CD14-positive monocyte (primary cell): ENCODE data around the gene OTOR. TPM values are rescaled to one million over a fixed set of nuclear protein-coding genes. Genes with fewer than 3 reads are reported as not detected.

Experiments used
- DNase-seq, 3 donors: peaks; one replicate each; pipeline ENCODE4 v3.0.0-alpha.2; 2011 to 2022
- H2AFZ ChIP-seq: 2 replicates; pipeline ENCODE4 v1.6.0; 2012; ENCODE audit warnings: mild to moderate bottlenecking, low read depth, low read length, inconsistent platforms; ENCODE audit not compliant: insufficient read depth, poor library complexity, severe bottlenecking
- H3K27ac ChIP-seq, 2 donors: 1 replicate in 1 of 2; 2 replicates in 1 of 2; pipeline ENCODE4 v1.5.1; 2012 to 2013; ENCODE audit warnings: low read length in 2 of 2, control low read depth in 1 of 2, inconsistent platforms in 1 of 2, low read depth in 1 of 2, mild to moderate bottlenecking in 1 of 2
- H3K27me3 ChIP-seq, 2 donors: one replicate each; pipeline versions ENCODE4 v1.6.0 to v1.6.1; 2011 to 2013; ENCODE audit warnings: low read length in 2 of 2; ENCODE audit not compliant: control insufficient read depth in 2 of 2, insufficient read depth in 2 of 2
- H3K36me3 ChIP-seq, 2 donors: replicated peaks in 1 of 2; 1 replicate in 1 of 2; 2 replicates in 1 of 2; pipeline versions ENCODE4 v1.5.1 to v1.6.1; 2012 to 2013; ENCODE audit warnings: low read length in 2 of 2, control low read depth in 1 of 2, inconsistent platforms in 1 of 2, mild to moderate bottlenecking in 1 of 2; ENCODE audit not compliant: insufficient read depth in 2 of 2, control insufficient read depth in 1 of 2
- H3K4me1 ChIP-seq, 2 donors: 1 replicate in 1 of 2; 2 replicates in 1 of 2; pipeline versions ENCODE4 v1.5.1 to v1.6.1; 2012 to 2013; ENCODE audit warnings: low read length in 2 of 2, control low read depth in 1 of 2, inconsistent platforms in 1 of 2, mild to moderate bottlenecking in 1 of 2, moderate library complexity in 1 of 2; ENCODE audit not compliant: insufficient read depth in 2 of 2, control insufficient read depth in 1 of 2
- H3K4me2 ChIP-seq: replicated peaks from 2 replicates; pipeline ENCODE3; 2012; ENCODE audit warnings: low read length, moderate library complexity, mild to moderate bottlenecking; ENCODE audit not compliant: poor library complexity, severe bottlenecking; ENCODE audit errors: extremely low read depth
- H3K4me3 ChIP-seq, 3 experiments: fragments of 200-600 bp in 1 of 3; sonication (generic) in 1 of 3; replicated peaks in 1 of 3; 1 replicate in 2 of 3; 2 replicates in 1 of 3; pipeline ENCODE4 v1.5.1; 2011 to 2013; ENCODE audit warnings: low read length in 3 of 3, mild to moderate bottlenecking in 3 of 3, control low read depth in 2 of 3, low read depth in 2 of 3, inconsistent platforms in 1 of 3, moderate library complexity in 1 of 3
- H3K79me2 ChIP-seq: 2 replicates; pipeline ENCODE4 v1.6.0; 2012; ENCODE audit warnings: mild to moderate bottlenecking, control low read depth, inconsistent platforms, low read length, moderate library complexity; ENCODE audit not compliant: insufficient read depth
- H3K9ac ChIP-seq: 2 replicates; pipeline ENCODE4 v1.6.0; 2017; ENCODE audit warnings: low read length, mild to moderate bottlenecking; ENCODE audit not compliant: insufficient read depth, poor library complexity, severe bottlenecking
- H3K9me3 ChIP-seq, 2 donors: replicated peaks in 1 of 2; 1 replicate in 1 of 2; 2 replicates in 1 of 2; pipeline versions ENCODE4 v1.5.1 to v1.6.1; 2012 to 2013; ENCODE audit warnings: low read length in 2 of 2, control low read depth in 1 of 2; ENCODE audit not compliant: control insufficient read depth in 1 of 2, insufficient read depth in 1 of 2
- H4K20me1 ChIP-seq: 2 replicates; pipeline ENCODE4 v1.6.0; 2012; ENCODE audit warnings: mild to moderate bottlenecking, low read length, control low read depth, moderate library complexity; ENCODE audit not compliant: insufficient read depth
- H3K27ac Mint-ChIP-seq, 7 donors: one replicate each; pipeline ENCODE4 v1.8.0; 2020; ENCODE audit warnings: mild to moderate bottlenecking in 7 of 7, mixed read lengths in 7 of 7, moderate library complexity in 6 of 7, inconsistent platforms in 2 of 7
- H3K27me3 Mint-ChIP-seq, 3 donors: one replicate each; pipeline ENCODE4 v1.8.0; 2021 to 2022; ENCODE audit warnings: low read depth in 3 of 3, mild to moderate bottlenecking in 3 of 3, mixed read lengths in 3 of 3, moderate library complexity in 3 of 3, inconsistent platforms in 1 of 3
- H3K36me3 Mint-ChIP-seq, 2 donors: one replicate each; pipeline ENCODE4 v1.8.0; 2020; ENCODE audit warnings: mixed read lengths in 2 of 2, inconsistent platforms in 1 of 2, mild to moderate bottlenecking in 1 of 2
- H3K4me1 Mint-ChIP-seq: one replicate; pipeline ENCODE4 v1.8.0; 2020; ENCODE audit warnings: mild to moderate bottlenecking, mixed read lengths
- H3K4me3 Mint-ChIP-seq, 2 donors: one replicate each; pipeline ENCODE4 v1.8.0; 2020; ENCODE audit warnings: mild to moderate bottlenecking in 2 of 2, mixed read lengths in 2 of 2, moderate library complexity in 1 of 2
- H3K9me3 Mint-ChIP-seq, 7 donors: one replicate each; pipeline ENCODE4 v1.8.0; 2020 to 2022; ENCODE audit warnings: mixed read lengths in 7 of 7, mild to moderate bottlenecking in 6 of 7, moderate library complexity in 6 of 7, inconsistent platforms in 2 of 7
- WGBS: methylation state at CpG from one replicate; pipeline ENCODE4 v1.1.5; 2013; ENCODE audit warnings: missing lambda C conversion rate; ENCODE audit not compliant: insufficient coverage; 5-methylcytosine and 5-hydroxymethylcytosine counted together
- intact Hi-C, 2 donors: fragments of 100-400 bp; cut with micrococcal nuclease; formaldehyde crosslinking; loops; one replicate each; pipeline versions ENCODE4 v1.15.0 to v1.15.1; 2023
- polyA plus RNA-seq, 3 donors: library from polyadenylated mRNA; depleted of rRNA in 1 of 3; unstranded in 2 of 3; stranded (reverse) in 1 of 3; fragments of 300-500 nt in 2 of 3; fragments of >200 nt in 1 of 3; fragmentation: Illumina TruSeq in 2 of 3; gene quantifications; 1 replicate in 2 of 3; 2 replicates in 1 of 3; pipeline ENCODE4 v1.2.3, GENCODE V29; 2012 to 2021
- TF ChIP-seq, protein P1 (sequence below): fragments of 200-600 bp; IDR thresholded peaks from one replicate; pipeline ENCODE4 v1.8.0; 2022; ENCODE audit warnings: antibody characterized with exemption, mild to moderate bottlenecking

Gene OTOR
- polyA plus RNA-seq, 3 donors = not detected

GRCh38 chr20:16778159-16778558 is 30.0 kb downstream of the OTOR start:
- no peaks in the 10 kb centered on the region for H3K79me2 ChIP-seq
- no peaks in the 10 kb centered on the region for H3K27me3 ChIP-seq
- no peaks in the 10 kb centered on the region for H3K4me1 ChIP-seq
- intact Hi-C loops = no loop called here
- TF ChIP-seq, protein P1, sequence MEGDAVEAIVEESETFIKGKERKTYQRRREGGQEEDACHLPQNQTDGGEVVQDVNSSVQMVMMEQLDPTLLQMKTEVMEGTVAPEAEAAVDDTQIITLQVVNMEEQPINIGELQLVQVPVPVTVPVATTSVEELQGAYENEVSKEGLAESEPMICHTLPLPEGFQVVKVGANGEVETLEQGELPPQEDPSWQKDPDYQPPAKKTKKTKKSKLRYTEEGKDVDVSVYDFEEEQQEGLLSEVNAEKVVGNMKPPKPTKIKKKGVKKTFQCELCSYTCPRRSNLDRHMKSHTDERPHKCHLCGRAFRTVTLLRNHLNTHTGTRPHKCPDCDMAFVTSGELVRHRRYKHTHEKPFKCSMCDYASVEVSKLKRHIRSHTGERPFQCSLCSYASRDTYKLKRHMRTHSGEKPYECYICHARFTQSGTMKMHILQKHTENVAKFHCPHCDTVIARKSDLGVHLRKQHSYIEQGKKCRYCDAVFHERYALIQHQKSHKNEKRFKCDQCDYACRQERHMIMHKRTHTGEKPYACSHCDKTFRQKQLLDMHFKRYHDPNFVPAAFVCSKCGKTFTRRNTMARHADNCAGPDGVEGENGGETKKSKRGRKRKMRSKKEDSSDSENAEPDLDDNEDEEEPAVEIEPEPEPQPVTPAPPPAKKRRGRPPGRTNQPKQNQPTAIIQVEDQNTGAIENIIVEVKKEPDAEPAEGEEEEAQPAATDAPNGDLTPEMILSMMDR = no peak
- no peak overlapping the region for H3K27ac ChIP-seq
- no peak overlapping the region for H3K4me2 ChIP-seq
- Mint-ChIP-seq H3K27me3 (peaks cover 0 to 4% (median 2%) of the 10 kb centered on the region in 3 donors), H3K36me3 (no peaks in the 10 kb centered on the region), H3K4me1 (no peaks in the 10 kb centered on the region), H3K27ac (no peak overlapping the region), H3K9me3 (peaks cover 2 to 10% (median 9%) of the 10 kb centered on the region in 7 donors), H3K4me3 (no peak overlapping the region)
- no peak for DNase-seq
- H2AFZ ChIP-seq = no peak overlapping the region
- WGBS = no CpG with 5 or more reads among the region's 1 CpG
- no peak overlapping the region for H3K9ac ChIP-seq
- no peak overlapping the region for H3K4me3 ChIP-seq
- no peaks in the 10 kb centered on the region for H3K9me3 ChIP-seq
- H4K20me1 ChIP-seq = no peaks in the 10 kb centered on the region
- no peaks in the 10 kb centered on the region for H3K36me3 ChIP-seq

DNA sequence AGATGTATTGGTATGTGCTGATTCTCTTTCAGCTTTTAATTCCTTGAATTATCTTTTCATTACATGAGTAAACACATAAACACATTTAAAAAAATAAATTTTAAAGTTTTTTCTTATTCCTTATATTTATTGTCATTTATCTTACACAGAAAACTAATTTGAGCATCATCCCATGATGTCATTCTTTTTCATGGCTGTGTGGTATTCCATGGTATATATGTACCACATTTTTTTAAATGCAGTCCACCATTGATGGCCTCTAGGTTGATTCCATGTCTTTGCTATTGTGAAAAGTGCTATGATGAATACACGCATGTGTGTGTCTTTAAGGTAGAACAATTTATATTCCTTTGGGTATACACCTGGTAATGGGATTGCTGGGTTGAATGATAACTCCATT is 33.3 kb downstream of the OTOR start:
- no peak overlapping the region for H3K27ac ChIP-seq
- intact Hi-C loops = no loop called here

More for the DNA sequence above, 33.3 kb downstream of the OTOR start:
- Histone ChIP-seq H3K9me3 (no peaks in the 10 kb centered on the region), H3K36me3 (no peaks in the 10 kb centered on the region), H4K20me1 (no peaks in the 10 kb centered on the region), H3K9ac (no peak overlapping the region), H3K4me1 (no peaks in the 10 kb centered on the region), H3K27me3 (peaks cover 0 to 2% of the 10 kb centered on the region in 2 donors), H3K79me2 (no peaks in the 10 kb centered on the region), H3K4me3 (no peak overlapping the region), H2AFZ (no peak overlapping the region), H3K4me2 (no peak overlapping the region)
- no peak overlapping the region for H3K27ac Mint-ChIP-seq
- no CpG with 5 or more reads among the region's 1 CpG for WGBS
- H3K36me3 Mint-ChIP-seq = no peaks in the 10 kb centered on the region
- TF ChIP-seq, protein P1 = no peak
- no peak for DNase-seq
- no peaks in the 10 kb centered on the region for H3K4me1 Mint-ChIP-seq
- peaks cover 0 to 10% (median 7%) of the 10 kb centered on the region in 7 donors for H3K9me3 Mint-ChIP-seq
- H3K27me3 Mint-ChIP-seq = peaks cover 0 to 8% (median 4%) of the 10 kb centered on the region in 3 donors
- H3K4me3 Mint-ChIP-seq = no peak overlapping the region
